Karpas-422 (cell line): ENCODE data around the gene CFAP43. TPM values are rescaled to one million over a fixed set of nuclear protein-coding genes. Genes with fewer than 3 reads are reported as not detected.

Experiments
- small RNA-seq: library from RNA; depleted of rRNA; stranded (forward); fragments of <200 nt; gene quantifications from one replicate; pipeline ENCODE3, GENCODE V24; 2014
- total RNA-seq: library from RNA; depleted of rRNA; stranded (reverse); fragments of >200 nt; shearing (Covaris generic); gene quantifications from 2 replicates; pipeline ENCODE4 v1.2.3, GENCODE V29; 2014; ENCODE audit warnings: low replicate concordance; rRNA removed

CFAP43 gene
- total RNA-seq, 1 experiment from 2014 or later: 0.07 TPM

Small RNA genes lying within 50 kb of the gene (small RNA-seq; reads per million reads assigned to genes)
- not detected for gene MIR4482
- not detected for gene MIR609

Other genes with a start within 250 kb of the CFAP43 start
- not detected in 2 replicates for gene COL17A1, start 146.5 kb downstream of the CFAP43 start, total RNA-seq
- 2.0 and 4.3 TPM in 2 replicates for gene SFR1, start 110.2 kb downstream of the CFAP43 start, total RNA-seq
- 72.6 and 86.4 TPM in 2 replicates for gene GSTO1, start 22.5 kb upstream of the CFAP43 start, total RNA-seq
- 0.43 and 1.3 TPM in 2 replicates for gene GSTO2, start 36.8 kb upstream of the CFAP43 start, total RNA-seq
- gene ITPRIP, start 106.1 kb upstream of the CFAP43 start, total RNA-seq: 4.5 and 4.6 TPM in 2 replicates
- 0.26 and 1.4 TPM in 2 replicates for gene CFAP58, start 121.5 kb upstream of the CFAP43 start, total RNA-seq